SK-N-SH (cell line): ENCODE data around the gene ANKRD60. TPM values are rescaled to one million over a fixed set of nuclear protein-coding genes. Genes with fewer than 3 reads are reported as not detected.

Experiments used
- CTCF ChIA-PET: fragments of 300-600, 350-600 bp; formaldehyde crosslinking; extraction: SDS; loops from one replicate; lab custom pipeline; 2021; lab: Yijun Ruan, JAX
- POLR2A ChIA-PET: fragments of 350-600 bp; sonication (Branson Sonifier 250); formaldehyde crosslinking; extraction: SDS; loops from one replicate; lab custom pipeline; 2020; ENCODE audit warnings: antibody characterized with exemption, inconsistent platforms; lab: Yijun Ruan, JAX
- DNase-seq: peaks from one replicate; pipeline ENCODE4 v3.0.0; 2012
- H2AFZ ChIP-seq: fragments of 200-600 bp; sonication (generic); 2 replicates; pipeline ENCODE4 v1.8.1; 2016; ENCODE audit warnings: antibody characterized with exemption, mild to moderate bottlenecking, low read depth
- H3F3A ChIP-seq: fragments of 200-600 bp; sonication (generic); replicated peaks from 2 replicates; pipeline ENCODE3; 2016; ENCODE audit warnings: antibody characterized with exemption, mild to moderate bottlenecking; ENCODE audit not compliant: insufficient read depth
- H3K27ac ChIP-seq, 2 experiments: fragments of 200-500 bp in 1 of 2; fragments of 200-600 bp in 1 of 2; sonication (Bioruptor generic) in 1 of 2; sonication (generic), shearing (Covaris generic) in 1 of 2; 2 replicates each; pipeline versions ENCODE4 v1.5.1 to v1.6.1; 2014 to 2016; ENCODE audit warnings: low read depth in 2 of 2, inconsistent platforms in 1 of 2, low read length in 1 of 2, mild to moderate bottlenecking in 1 of 2, mixed read lengths in 1 of 2
- H3K27me3 ChIP-seq: fragments of 200-600 bp; sonication (generic), shearing (Covaris generic); 2 replicates; pipeline ENCODE4 v1.6.1; 2016; ENCODE audit warnings: mixed run types; ENCODE audit not compliant: insufficient read depth
- H3K36me3 ChIP-seq, 2 experiments: fragments of 200-500 bp in 1 of 2; fragments of 200-600 bp in 1 of 2; sonication (Bioruptor generic) in 1 of 2; sonication (generic) in 1 of 2; replicated peaks in 1 of 2; 2 replicates each; pipeline versions ENCODE3 to v1.5.1; 2014 to 2016; ENCODE audit warnings: low read length in 1 of 2, mild to moderate bottlenecking in 1 of 2; ENCODE audit not compliant: insufficient read depth in 2 of 2, control insufficient read depth in 1 of 2
- H3K4me1 ChIP-seq, 2 experiments: fragments of 200-500 bp in 1 of 2; fragments of 200-600 bp in 1 of 2; sonication (Bioruptor generic) in 1 of 2; sonication (generic), shearing (Covaris generic) in 1 of 2; 2 replicates each; pipeline versions ENCODE4 v1.5.1 to v1.6.1; 2014 to 2016; ENCODE audit warnings: low read depth in 1 of 2, low read length in 1 of 2, mixed run types in 1 of 2; ENCODE audit not compliant: insufficient read depth in 2 of 2, control insufficient read depth in 1 of 2
- H3K4me2 ChIP-seq: fragments of 200-600 bp; sonication (generic), shearing (Covaris generic); 2 replicates; pipeline ENCODE4 v1.6.1; 2017; ENCODE audit warnings: mixed run types
- H3K4me3 ChIP-seq, 2 experiments: fragments of 200-500 bp in 1 of 2; fragments of 200-600 bp in 1 of 2; sonication (Bioruptor generic) in 1 of 2; sonication (generic), shearing (Covaris generic) in 1 of 2; 2 replicates each; pipeline versions ENCODE4 v1.5.1 to v1.8.1; 2014 to 2016; ENCODE audit warnings: low read depth in 2 of 2, inconsistent platforms in 1 of 2, low read length in 1 of 2, mild to moderate bottlenecking in 1 of 2, mixed read lengths in 1 of 2, moderate library complexity in 1 of 2
- H3K79me2 ChIP-seq: fragments of 200-600 bp; sonication (generic); 2 replicates; pipeline ENCODE4 v1.8.1; 2017; ENCODE audit warnings: mild to moderate bottlenecking; ENCODE audit not compliant: insufficient read depth
- H3K9ac ChIP-seq: fragments of 200-600 bp; sonication (generic); 2 replicates; pipeline ENCODE4 v1.6.1; 2017; ENCODE audit warnings: mixed run types
- H3K9me2 ChIP-seq: fragments of 200-600 bp; sonication (generic); 2 replicates; pipeline ENCODE4 v1.6.1; 2017; ENCODE audit warnings: mixed run types
- H3K9me3 ChIP-seq: fragments of 200-600 bp; sonication (generic); 2 replicates; pipeline ENCODE4 v1.6.1; 2017; ENCODE audit warnings: mixed run types, mild to moderate bottlenecking, moderate library complexity
- H4K20me1 ChIP-seq: fragments of 200-600 bp; sonication (generic); 2 replicates; pipeline ENCODE4 v1.6.1; 2017; ENCODE audit warnings: mild to moderate bottlenecking, mixed run types; ENCODE audit not compliant: insufficient read depth
- FOXJ3 ChIP-seq: sonication (generic); formaldehyde crosslinking; IDR thresholded peaks from 2 replicates; pipeline ENCODE4 v1.5.1; 2020; ENCODE audit warnings: mild to moderate bottlenecking, missing genetic modification reagents
- FOXM1 ChIP-seq: IDR thresholded peaks from 2 replicates; pipeline ENCODE4 v1.4.0; 2012; ENCODE audit warnings: low read depth, mild to moderate bottlenecking
- IRF3 ChIP-seq: fragments of 150-350 bp; IDR thresholded peaks from 2 replicates; pipeline ENCODE4 v1.6.1; 2016; ENCODE audit warnings: mild to moderate bottlenecking, low read depth, low read length
- MXI1 ChIP-seq: IDR thresholded peaks from 2 replicates; pipeline ENCODE4 v1.6.1; 2012; ENCODE audit warnings: mild to moderate bottlenecking, low read depth, low read length, improper control_type of control experiment
- NFIC ChIP-seq: IDR thresholded peaks from 2 replicates; pipeline ENCODE4 v1.4.0; 2012; ENCODE audit warnings: borderline replicate concordance
- PBX3 ChIP-seq: IDR thresholded peaks from 2 replicates; pipeline ENCODE4; 2012
- POLR2AphosphoS5 ChIP-seq: IDR thresholded peaks from 2 replicates; pipeline ENCODE4 v1.6.1; 2012; ENCODE audit warnings: low read depth, low read length
- RFX5 ChIP-seq: IDR thresholded peaks from 2 replicates; pipeline ENCODE4 v1.6.1; 2012; ENCODE audit warnings: mild to moderate bottlenecking, improper control_type of control experiment, low read length
- RXRA ChIP-seq: IDR thresholded peaks from 2 replicates; pipeline ENCODE4 v1.4.0; 2012; ENCODE audit warnings: low read depth, mild to moderate bottlenecking, borderline replicate concordance
- TAF1 ChIP-seq: IDR thresholded peaks from 2 replicates; pipeline ENCODE4 v1.6.1; 2012; ENCODE audit warnings: low read depth, mild to moderate bottlenecking, low read length, moderate library complexity, borderline replicate concordance
- YY1 ChIP-seq: IDR thresholded peaks from 2 replicates; pipeline ENCODE4 v1.4.0; 2012; ENCODE audit warnings: low read depth, mild to moderate bottlenecking
- WGBS: methylation state at CpG from one replicate; pipeline ENCODE4 v1.1.6; 2017; ENCODE audit warnings: low lambda C conversion rate; 5-methylcytosine and 5-hydroxymethylcytosine counted together
- polyA plus RNA-seq, 3 experiments: library from polyadenylated mRNA; depleted of rRNA; stranded (reverse); fragments of >200 nt; gene quantifications; 2 replicates each; pipeline ENCODE4 v1.2.3, GENCODE V29; 2012

ANKRD60 gene
- polyA plus RNA-seq, 1 of the 3 experiments (the other 2 are of a cell fraction): not detected

GRCh38 chr20:58242824-58243223 is 14.4 kb upstream of the ANKRD60 start:
- H3K79me2 ChIP-seq: no peaks in the 10 kb centered on the region
- no peak for DNase-seq
- no peaks in the 10 kb centered on the region for H3K27me3 ChIP-seq
- CTCF ChIA-PET: interaction anchor here (0.6 to 1.6 kb wide), 6 partner anchors 9 to 1213 kb away, joined by 3 to 8 read pairs (median 4); partner anchors contain the start of gene STX16
- no peak overlapping the region for H3K9ac ChIP-seq
- 95% methylated on average over 5 of the region's 5 CpGs for WGBS
- no peak overlapping the region for H3K27ac ChIP-seq
- no peak for TF ChIP-seq TAF1
- TF ChIP-seq PBX3: no peak
- TF ChIP-seq POLR2AphosphoS5: no peak
- no peak for TF ChIP-seq RFX5
- TF ChIP-seq, all 33 proteins: peak for 0
- H3K9me3 ChIP-seq: no peaks in the 10 kb centered on the region
- H3K4me3 ChIP-seq: no peak overlapping the region
- no peaks in the 10 kb centered on the region for H3K9me2 ChIP-seq
- no peaks in the 10 kb centered on the region for H4K20me1 ChIP-seq
- POLR2A ChIA-PET: no interaction called here
- peaks cover 11% of the 10 kb centered on the region for H3F3A ChIP-seq
- H3K36me3 ChIP-seq: peaks cover 36 to 42% of the 10 kb centered on the region in 2 experiments
- no peak overlapping the region for H2AFZ ChIP-seq
- no peak overlapping the region for H3K4me2 ChIP-seq
- H3K4me1 ChIP-seq: peaks cover 7 to 12% of the 10 kb centered on the region in 2 experiments; a peak in 3 of 4 replicates

GRCh38 chr20:58241766-58242465 is 13.5 kb upstream of the ANKRD60 start:
- Histone ChIP-seq H3K79me2 (no peaks in the 10 kb centered on the region), H3K27me3 (no peaks in the 10 kb centered on the region), H3K4me3 (no peak overlapping the region), H2AFZ (no peak overlapping the region), H4K20me1 (no peaks in the 10 kb centered on the region), H3K4me1 (peaks cover 12 to 13% of the 10 kb centered on the region in 2 experiments; a peak in 3 of 4 replicates), H3K4me2 (no peak overlapping the region), H3K36me3 (peaks cover 30 to 34% of the 10 kb centered on the region in 2 experiments), H3K27ac (no peak overlapping the region), H3K9me2 (no peaks in the 10 kb centered on the region), H3F3A (peaks cover 18% of the 10 kb centered on the region), H3K9ac (no peak overlapping the region), H3K9me3 (no peaks in the 10 kb centered on the region)
- WGBS: 98% methylated on average over 6 of the region's 6 CpGs
- POLR2A ChIA-PET: no interaction called here
- no peak for DNase-seq
- CTCF ChIA-PET: interaction anchor here (0.6 to 1.4 kb wide), 4 partner anchors 8 to 598 kb away, joined by 3 to 5 read pairs (median 3); no protein-coding TSS in a partner anchor
- TF ChIP-seq FOXM1: no peak
- TF ChIP-seq YY1: no peak
- no peak for TF ChIP-seq FOXJ3
- TF ChIP-seq IRF3: no peak
- no peak for TF ChIP-seq MXI1
- no peak for TF ChIP-seq RXRA
- TF ChIP-seq NFIC: no peak
- no peak for TF ChIP-seq TAF1
- TF ChIP-seq POLR2AphosphoS5: no peak
